DOHH2 (cell line): ENCODE results near the gene MOV10.

Source experiments
- H3F3A ChIP-seq: fragments of 200-600 bp; sonication (generic), shearing (Covaris generic); 2 replicates; pipeline ENCODE4 v1.6.0; 2016; ENCODE audit warnings: antibody characterized with exemption, mild to moderate bottlenecking; ENCODE audit not compliant: control insufficient read depth, insufficient read depth
- H3K27ac ChIP-seq: fragments of 200-600 bp; sonication (generic); 2 replicates; pipeline ENCODE4 v1.5.1; 2014; ENCODE audit warnings: low read depth, mild to moderate bottlenecking, low read length, moderate library complexity
- H3K27me3 ChIP-seq: fragments of 200-600 bp; sonication (generic); 2 replicates; pipeline ENCODE4 v1.6.1; 2014; ENCODE audit warnings: mild to moderate bottlenecking, low read length, mixed read lengths; ENCODE audit not compliant: control insufficient read depth
- H3K36me3 ChIP-seq: fragments of 200-600 bp; sonication (generic); 2 replicates; pipeline ENCODE4 v1.6.1; 2014; ENCODE audit warnings: mild to moderate bottlenecking, low read length, moderate library complexity, mixed read lengths; ENCODE audit not compliant: control insufficient read depth
- H3K4me1 ChIP-seq: fragments of 200-600 bp; sonication (generic); 2 replicates; pipeline ENCODE4 v1.6.1; 2014; ENCODE audit warnings: mild to moderate bottlenecking, low read length, mixed read lengths; ENCODE audit not compliant: control insufficient read depth
- H3K4me2 ChIP-seq: fragments of 200-600 bp; sonication (generic); 2 replicates; pipeline ENCODE4 v1.6.0; 2014; ENCODE audit warnings: mild to moderate bottlenecking, low read length, moderate library complexity
- H3K4me3 ChIP-seq: fragments of 200-600 bp; sonication (generic); 2 replicates; pipeline ENCODE4 v1.5.1; 2014; ENCODE audit warnings: mild to moderate bottlenecking, low read length, mixed read lengths
- H3K79me2 ChIP-seq: fragments of 200-600 bp; sonication (generic); 2 replicates; pipeline ENCODE4 v1.6.1; 2014; ENCODE audit warnings: mild to moderate bottlenecking, low read length, mixed read lengths; ENCODE audit not compliant: control insufficient read depth
- H3K9me2 ChIP-seq: fragments of 200-600 bp; sonication (generic); replicated peaks from 2 replicates; pipeline ENCODE4 v1.6.1; 2014; ENCODE audit warnings: mild to moderate bottlenecking, low read length, mixed read lengths; ENCODE audit not compliant: control insufficient read depth
- H3K9me3 ChIP-seq: fragments of 200-600 bp; sonication (generic); 2 replicates; pipeline ENCODE4 v1.6.1; 2014; ENCODE audit warnings: antibody characterized with exemption, low read length, mixed read lengths; ENCODE audit not compliant: control insufficient read depth, insufficient read depth
- H4K20me1 ChIP-seq: fragments of 200-600 bp; sonication (generic); 2 replicates; pipeline ENCODE4 v1.6.0; 2014; ENCODE audit warnings: low read depth, mild to moderate bottlenecking, antibody characterized with exemption, low read length, moderate library complexity; ENCODE audit not compliant: control insufficient read depth, insufficient read depth
- CTCF ChIP-seq: fragments of 200-600 bp; sonication (generic); IDR thresholded peaks from one replicate; pipeline ENCODE4 v1.5.1; 2014; ENCODE audit warnings: antibody characterized with exemption, mild to moderate bottlenecking, low read depth, low read length; ENCODE audit not compliant: poor library complexity, severe bottlenecking
- EZH2phosphoT487 ChIP-seq: fragments of 200-600 bp; sonication (generic); IDR thresholded peaks from 2 replicates; pipeline ENCODE4 v1.6.1; 2017; ENCODE audit warnings: borderline replicate concordance, mild to moderate bottlenecking, antibody characterized with exemption, low read length, moderate library complexity, mixed read lengths

The MOV10 gene

GRCh38 chr1:112686417-112686816, 12.0 kb downstream of the MOV10 start:
- TF ChIP-seq EZH2phosphoT487, result no peak
- TF ChIP-seq CTCF, result no peak
- H4K20me1 ChIP-seq, result no peaks in the 10 kb centered on the region
- H3K79me2 ChIP-seq, result no peaks in the 10 kb centered on the region

GRCh38 chr1:112686835-112687234, 12.4 kb downstream of the MOV10 start:
- Histone ChIP-seq H3K4me1 (no peaks in the 10 kb centered on the region), H3K27me3 (no peaks in the 10 kb centered on the region), H3K27ac (no peak overlapping the region), H4K20me1 (no peaks in the 10 kb centered on the region), H3K4me3 (no peak overlapping the region), H3K36me3 (no peaks in the 10 kb centered on the region), H3K9me3 (no peaks in the 10 kb centered on the region), H3K79me2 (no peaks in the 10 kb centered on the region), H3K9me2 (no peaks in the 10 kb centered on the region), H3K4me2 (no peak overlapping the region), H3F3A (no peaks in the 10 kb centered on the region)
- TF ChIP-seq CTCF, result no peak
- TF ChIP-seq EZH2phosphoT487, result no peak

More at GRCh38 chr1:112686417-112686816, 12.0 kb downstream of the MOV10 start:
- H3K36me3 ChIP-seq, result no peaks in the 10 kb centered on the region
- no peaks in the 10 kb centered on the region for H3K9me2 ChIP-seq
- no peak overlapping the region for H3K27ac ChIP-seq
- H3K4me1 ChIP-seq, result no peaks in the 10 kb centered on the region
- no peak overlapping the region for H3K4me2 ChIP-seq
- no peaks in the 10 kb centered on the region for H3K27me3 ChIP-seq
- no peak overlapping the region for H3K4me3 ChIP-seq
- H3F3A ChIP-seq, result no peaks in the 10 kb centered on the region
- H3K9me3 ChIP-seq, result no peaks in the 10 kb centered on the region

GRCh38 chr1:112687361-112687760, 12.9 kb downstream of the MOV10 start:
- Histone ChIP-seq H3K79me2 (no peaks in the 10 kb centered on the region), H3F3A (no peaks in the 10 kb centered on the region), H3K9me3 (no peaks in the 10 kb centered on the region), H3K4me2 (no peak overlapping the region), H3K4me1 (no peaks in the 10 kb centered on the region), H4K20me1 (no peaks in the 10 kb centered on the region), H3K9me2 (no peaks in the 10 kb centered on the region), H3K36me3 (no peaks in the 10 kb centered on the region), H3K27ac (no peak overlapping the region), H3K27me3 (no peaks in the 10 kb centered on the region), H3K4me3 (no peak overlapping the region)
- TF ChIP-seq EZH2phosphoT487 (no peak), CTCF (no peak)

GRCh38 chr1:112687785-112688496, 13.5 kb downstream of the MOV10 start:
- H3K27ac ChIP-seq, result no peak overlapping the region
- H3K4me3 ChIP-seq, result no peak overlapping the region
- TF ChIP-seq CTCF (no peak), EZH2phosphoT487 (no peak)
- H3K9me2 ChIP-seq, result no peaks in the 10 kb centered on the region
- H3K79me2 ChIP-seq, result no peaks in the 10 kb centered on the region
- H3K4me1 ChIP-seq, result no peaks in the 10 kb centered on the region
- no peak overlapping the region for H3K4me2 ChIP-seq
- no peaks in the 10 kb centered on the region for H3K9me3 ChIP-seq
- H4K20me1 ChIP-seq, result no peaks in the 10 kb centered on the region
- no peaks in the 10 kb centered on the region for H3K27me3 ChIP-seq
- H3K36me3 ChIP-seq, result no peaks in the 10 kb centered on the region
- no peaks in the 10 kb centered on the region for H3F3A ChIP-seq
